Endothelial cell of hepatic sinusoid (primary cell): Measurements from ENCODE around the gene HOMER1.

Source experiments
- in situ Hi-C: cut with HindIII; loops from 2 replicates; pipeline ENCODE4 v1.10.0; 2017; ENCODE audit warnings: low sequenced_read_pairs

HOMER1 gene

GRCh38 chr5:79333852-79334557 is 179.9 kb downstream of the HOMER1 start:
- in situ Hi-C loops: no loop called here

GRCh38 chr5:79330071-79330470 is 183.9 kb downstream of the HOMER1 start:
- in situ Hi-C loops: no loop called here

- in situ Hi-C loops: no loop called here
Measured at GRCh38 chr5:79329453-79329852, 184.5 kb downstream of the HOMER1 start.
